Ramos (cell line): ENCODE data around the gene KDM4B.

ENCODE experiments used
- in situ Hi-C: fragments of 300-500 bp; cut with MboI; formaldehyde crosslinking; loops from one replicate; pipeline ENCODE4 v1.14.3; 2022; ENCODE audit warnings: low sequenced_read_pairs; ENCODE audit not compliant: unreplicated experiment

The KDM4B gene

GRCh38 chr19:5047251-5047935 lies 78.5 kb downstream of the KDM4B start:
- in situ Hi-C loops: no loop called here

- in situ Hi-C loops: no loop called here
Observed at GRCh38 chr19:5048091-5048726, 79.3 kb downstream of the KDM4B start.

GRCh38 chr19:5048727-5049553 lies 80.0 kb downstream of the KDM4B start:
- in situ Hi-C loops: no loop called here

- in situ Hi-C loops: no loop called here
Observed at GRCh38 chr19:5049561-5049960, 80.6 kb downstream of the KDM4B start.

- in situ Hi-C loops: loop anchor here (10.0 kb wide), 1 partner anchor 95 kb away; no protein-coding TSS in a partner anchor
Observed at GRCh38 chr19:5050067-5050656, 81.2 kb downstream of the KDM4B start.

GRCh38 chr19:5050905-5051304 lies 82.0 kb downstream of the KDM4B start:
- in situ Hi-C loops: loop anchor here (10.0 kb wide), 1 partner anchor 94 kb away; no protein-coding TSS in a partner anchor

- in situ Hi-C loops: loop anchor here (10.0 kb wide), 1 partner anchor 93 kb away; no protein-coding TSS in a partner anchor
Observed at GRCh38 chr19:5051619-5052018, 82.7 kb downstream of the KDM4B start.

- in situ Hi-C loops: loop anchor here (10.0 kb wide), 1 partner anchor 92 kb away; no protein-coding TSS in a partner anchor
Observed at GRCh38 chr19:5052515-5052914, 83.6 kb downstream of the KDM4B start.

- in situ Hi-C loops: loop anchor here (10.0 kb wide), 1 partner anchor 92 kb away; no protein-coding TSS in a partner anchor
Observed at GRCh38 chr19:5052945-5053485, 84.1 kb downstream of the KDM4B start.

GRCh38 chr19:5053661-5054060 lies 84.7 kb downstream of the KDM4B start:
- in situ Hi-C loops: loop anchor here (10.0 kb wide), 1 partner anchor 91 kb away; no protein-coding TSS in a partner anchor

GRCh38 chr19:5054551-5055456 lies 85.9 kb downstream of the KDM4B start:
- in situ Hi-C loops: loop anchor here (10.0 kb wide), 1 partner anchor 90 kb away; no protein-coding TSS in a partner anchor

- in situ Hi-C loops: loop anchor here (10.0 kb wide), 1 partner anchor 89 kb away; no protein-coding TSS in a partner anchor
Observed at GRCh38 chr19:5055457-5055776, 86.5 kb downstream of the KDM4B start.

GRCh38 chr19:5057860-5058259 lies 88.9 kb downstream of the KDM4B start:
- in situ Hi-C loops: loop anchor here (10.0 kb wide), 1 partner anchor 87 kb away; no protein-coding TSS in a partner anchor

- in situ Hi-C loops: loop anchor here (10.0 kb wide), 1 partner anchor 86 kb away; no protein-coding TSS in a partner anchor
Observed at GRCh38 chr19:5058521-5059212, 89.8 kb downstream of the KDM4B start.

GRCh38 chr19:5059213-5059574 lies 90.3 kb downstream of the KDM4B start:
- in situ Hi-C loops: loop anchor here (10.0 kb wide), 1 partner anchor 86 kb away; no protein-coding TSS in a partner anchor

- in situ Hi-C loops: loop anchor here (10.0 kb wide), 1 partner anchor 85 kb away; no protein-coding TSS in a partner anchor
Observed at GRCh38 chr19:5059793-5060192, 90.9 kb downstream of the KDM4B start.

- in situ Hi-C loops: no loop called here
Observed at GRCh38 chr19:5062195-5062594, 93.3 kb downstream of the KDM4B start.

GRCh38 chr19:5062799-5063198 lies 93.9 kb downstream of the KDM4B start:
- in situ Hi-C loops: no loop called here
